ENCODE results near the gene RBM22. TPM values are rescaled to one million over a fixed set of nuclear protein-coding genes. Genes with fewer than 3 reads are reported as not detected.
"Not testable (repeated sequence)": the region's sequence is repeated elsewhere in the genome, so short reads cannot be mapped to it uniquely, and the experiment has no call there.

Gene RBM22
- 18.9 and 26.3 TPM in 2 replicates for total RNA-seq

DNA sequence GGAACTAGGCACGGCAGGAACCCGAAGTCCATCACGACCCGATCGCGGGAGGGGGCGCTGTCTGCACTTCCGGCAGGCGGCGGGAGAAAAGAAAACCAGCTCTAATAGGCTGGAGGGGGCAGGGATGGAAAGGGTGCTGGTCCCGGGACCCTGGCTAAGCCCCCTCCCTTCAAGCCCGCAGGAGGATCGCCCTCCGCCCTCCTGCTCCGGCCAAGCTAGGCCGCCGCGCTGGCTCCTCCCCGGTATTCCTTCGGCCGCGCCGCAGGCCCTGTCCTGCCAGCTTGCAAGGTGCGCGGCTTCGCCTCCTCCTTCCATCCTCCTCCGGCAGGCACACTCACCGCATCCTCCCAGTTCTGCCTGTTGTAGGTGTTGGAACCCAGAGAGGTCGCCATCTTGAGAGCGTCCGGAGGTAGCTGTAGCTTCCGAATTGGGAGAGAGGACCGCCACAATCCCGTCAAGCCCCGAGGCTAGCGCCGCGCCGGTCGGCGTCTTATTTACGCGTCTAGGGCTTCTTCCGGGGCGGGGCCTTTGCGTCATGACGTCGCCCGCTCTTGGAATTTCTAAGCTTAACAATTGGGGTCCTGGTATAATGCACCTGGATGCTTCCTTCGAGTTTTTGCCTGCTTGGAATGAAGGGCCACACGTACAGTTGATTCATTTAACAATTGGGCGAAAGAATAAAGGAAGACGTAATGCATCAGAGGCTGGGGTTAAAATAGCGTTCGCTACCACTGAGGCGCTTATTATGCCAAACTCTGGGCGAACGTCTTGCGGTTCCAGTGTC is at the start of gene RBM22:
Gene RBM22 (minus strand): TSS at position 469 of the 784 bp plus-strand sequence. CDS start 77 bp downstream, at position 392.
- DNase-seq (ENCODE audit: low read depth, low spot score): peak; percentile 60

DNA sequence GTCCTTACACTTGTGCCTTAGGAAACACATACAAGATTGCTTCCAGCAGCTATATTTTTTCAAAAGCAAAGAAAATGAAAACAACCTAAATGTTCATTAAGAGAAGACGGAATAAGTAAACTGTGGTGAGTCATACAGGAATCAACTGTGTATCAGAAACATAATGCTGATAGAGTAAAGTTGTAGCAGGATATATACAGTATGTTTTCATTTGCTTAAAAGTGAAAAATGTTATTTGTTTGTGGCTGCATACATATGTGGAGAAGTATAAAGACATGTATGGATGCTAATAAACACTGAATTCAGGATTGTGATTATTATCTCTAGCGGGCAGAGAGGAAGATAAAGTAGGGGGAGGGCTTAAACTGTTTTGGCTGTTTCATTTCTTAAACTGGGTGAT is 49.6 kb upstream of the RBM22 start:
- DNase-seq (ENCODE audit: low read depth, low spot score): no peak

DNA sequence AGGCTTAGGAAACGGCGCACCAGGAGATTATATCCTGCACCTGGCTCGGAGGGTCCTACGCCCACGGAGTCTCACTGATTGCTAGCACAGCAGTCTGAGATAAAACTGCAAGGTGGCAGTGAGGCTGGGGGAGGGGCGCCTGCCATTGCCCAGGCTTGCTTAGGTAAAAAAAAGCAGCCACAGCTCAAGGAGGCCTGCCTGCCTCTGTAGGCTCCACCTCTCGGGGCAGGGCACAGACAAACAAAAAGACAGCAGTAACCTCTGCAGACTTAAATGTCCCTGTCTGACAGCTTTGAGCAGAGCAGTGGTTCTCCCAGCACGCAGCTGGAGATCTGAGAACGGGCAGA is 42.3 kb upstream of the RBM22 start:
- not testable (repeated sequence) for DNase-seq (ENCODE audit: low read depth, low spot score)

DNA sequence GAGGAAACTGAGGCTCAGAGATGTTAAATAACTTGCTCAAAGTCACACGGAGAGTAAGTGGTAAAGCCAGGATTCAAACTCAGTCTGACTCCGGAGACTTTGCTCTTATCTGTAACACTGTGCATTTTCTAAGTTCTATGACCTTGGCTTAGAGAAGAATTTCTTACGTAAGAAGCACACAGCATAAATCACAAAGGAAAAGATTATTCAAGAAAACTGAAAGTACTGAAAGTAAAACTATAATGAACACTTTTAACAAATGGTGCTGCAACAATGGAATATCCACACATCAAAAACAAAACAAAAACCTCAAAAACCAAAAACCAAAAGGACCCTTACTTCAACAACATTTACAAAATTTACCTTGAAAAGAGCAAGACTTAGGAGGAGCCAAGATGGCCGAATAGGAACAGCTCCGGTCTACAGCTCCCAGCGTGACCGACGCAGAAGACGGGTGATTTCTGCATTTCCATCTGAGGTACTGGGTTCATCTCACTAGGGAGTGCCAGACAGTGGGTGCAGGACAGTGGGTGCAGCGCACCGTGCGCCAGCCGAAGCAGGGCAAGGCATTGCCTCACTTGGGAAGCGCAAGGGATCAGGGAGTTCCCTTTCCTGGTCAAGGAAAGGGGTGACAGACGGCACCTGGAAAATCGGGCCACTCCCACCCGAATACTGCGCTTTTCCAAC is 41.7 kb upstream of the RBM22 start:
- not testable (repeated sequence) for DNase-seq (ENCODE audit: low read depth, low spot score)

DNA sequence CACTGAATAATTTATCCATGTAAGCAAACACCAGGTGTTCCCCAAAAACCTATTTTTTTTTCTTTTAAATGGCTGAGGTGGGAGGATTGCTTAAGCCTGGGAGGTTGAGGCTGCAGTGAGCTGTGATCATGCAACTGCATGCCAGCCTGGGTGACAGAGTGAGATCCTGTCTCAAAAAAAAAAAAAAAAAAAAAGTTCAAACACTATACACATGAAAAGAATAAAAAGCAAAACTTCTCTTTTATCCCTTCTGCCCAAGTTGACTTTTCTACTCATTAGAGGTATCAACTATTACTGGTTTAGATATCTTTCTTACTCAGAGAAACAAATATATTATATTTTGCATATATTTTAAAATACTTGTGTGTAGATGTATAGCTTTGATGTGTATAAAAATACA is 40.1 kb upstream of the RBM22 start:
- no peak for DNase-seq (ENCODE audit: low read depth, low spot score)

DNA sequence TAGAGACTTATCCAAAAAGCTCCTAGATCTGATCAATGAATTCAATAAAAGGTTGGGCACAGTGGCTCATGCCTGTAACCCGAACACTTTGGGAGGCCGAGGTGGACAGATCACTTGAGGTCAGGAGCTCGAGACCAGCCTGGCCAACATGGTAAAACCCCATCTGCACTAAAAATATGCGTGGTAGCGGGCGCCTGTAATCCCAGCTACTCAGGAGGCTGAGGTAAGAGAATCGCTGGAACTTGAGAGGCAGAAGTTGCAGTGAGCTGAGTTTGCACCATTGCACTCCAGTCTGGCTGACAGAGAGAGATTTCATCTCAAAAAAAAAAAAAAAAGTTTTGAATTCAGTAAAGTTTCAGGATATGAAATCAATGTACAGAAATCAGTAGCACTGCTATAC is 38.0 kb upstream of the RBM22 start:
- no peak for DNase-seq (ENCODE audit: low read depth, low spot score)

DNA sequence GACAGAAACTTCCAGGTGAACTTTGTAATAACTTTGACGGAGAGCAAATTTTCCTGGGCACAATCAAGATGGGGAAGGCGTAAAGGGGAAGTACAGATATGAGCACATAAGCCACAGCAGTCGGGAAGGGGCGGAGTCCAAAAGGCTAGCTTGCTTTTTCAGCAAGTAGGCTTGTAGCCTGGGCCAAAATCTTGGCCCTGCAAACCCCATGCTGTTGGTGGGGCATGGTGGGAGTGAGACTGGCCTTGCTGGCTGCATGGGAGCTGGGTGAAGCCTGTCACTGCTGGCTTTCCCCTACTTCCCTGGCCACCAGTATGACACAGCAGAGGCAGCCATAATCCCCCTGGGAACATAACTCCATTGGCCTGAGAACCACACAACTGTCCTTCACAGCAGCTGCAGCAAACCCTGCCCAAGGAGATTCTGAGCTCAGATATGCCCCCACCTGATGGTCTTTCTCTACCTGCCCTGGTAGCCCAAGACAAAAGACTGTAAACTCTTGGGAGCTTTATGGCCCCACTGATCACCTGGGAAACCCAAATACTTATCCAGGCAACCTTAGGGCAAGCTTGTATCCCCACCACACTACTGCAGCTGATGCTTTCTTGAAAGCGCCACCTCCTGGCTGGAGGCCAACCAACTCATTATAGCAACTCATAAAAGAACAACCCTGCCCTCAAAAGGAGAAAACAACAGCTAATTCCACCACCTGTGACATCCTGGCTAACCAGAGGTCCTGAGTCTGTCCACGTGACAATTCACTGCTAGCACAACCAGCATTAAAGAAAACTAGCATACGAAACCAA is 33.9 kb upstream of the RBM22 start:
- DNase-seq (ENCODE audit: low read depth, low spot score): no peak

DNA sequence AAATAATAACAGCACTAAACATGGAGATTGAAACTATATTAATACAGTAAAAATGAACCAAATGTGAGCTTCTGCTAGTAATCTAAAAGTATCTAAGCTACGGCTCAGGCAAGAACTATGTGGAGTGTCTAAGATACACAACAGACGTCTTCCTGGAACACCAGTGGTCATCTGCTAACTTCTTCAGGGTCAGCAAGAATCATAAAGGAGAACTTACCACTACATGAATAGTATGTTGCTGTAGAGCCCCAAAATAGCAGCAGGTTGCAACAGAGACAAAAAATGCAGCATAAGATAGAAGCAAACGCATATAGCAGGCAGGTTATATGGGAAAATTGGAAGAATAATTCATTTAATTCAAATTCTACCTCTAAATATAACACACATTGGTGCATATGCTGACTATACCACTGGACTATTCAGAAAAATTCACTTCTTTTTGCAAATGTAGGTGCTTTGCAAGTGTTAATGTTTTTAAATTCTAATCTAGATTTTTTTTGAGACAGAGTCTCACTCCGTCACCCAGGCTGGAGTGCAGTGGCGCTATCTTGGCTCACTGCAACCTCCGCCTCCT is 30.9 kb upstream of the RBM22 start:
- no peak for DNase-seq (ENCODE audit: low read depth, low spot score)

DNA sequence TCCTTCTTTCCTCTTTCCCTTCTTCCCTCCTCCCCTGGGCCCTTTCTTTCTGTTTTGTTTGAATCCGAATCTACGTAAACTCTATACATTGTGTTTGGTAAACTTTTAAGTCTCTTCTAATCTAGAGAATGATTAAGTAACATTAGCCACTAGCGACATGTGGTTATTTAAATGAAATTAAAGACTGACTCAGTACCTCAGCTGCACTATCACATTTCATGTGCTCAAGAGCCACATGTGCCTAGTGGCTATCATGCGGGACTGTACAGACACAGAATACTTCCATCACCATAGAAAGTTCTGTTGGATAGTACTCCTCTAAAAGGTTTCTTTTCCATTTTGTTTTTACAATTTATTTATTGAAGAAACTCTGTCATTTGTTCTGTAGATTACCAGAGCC is 29.0 kb upstream of the RBM22 start:
- no peak for DNase-seq (ENCODE audit: low read depth, low spot score)

DNA sequence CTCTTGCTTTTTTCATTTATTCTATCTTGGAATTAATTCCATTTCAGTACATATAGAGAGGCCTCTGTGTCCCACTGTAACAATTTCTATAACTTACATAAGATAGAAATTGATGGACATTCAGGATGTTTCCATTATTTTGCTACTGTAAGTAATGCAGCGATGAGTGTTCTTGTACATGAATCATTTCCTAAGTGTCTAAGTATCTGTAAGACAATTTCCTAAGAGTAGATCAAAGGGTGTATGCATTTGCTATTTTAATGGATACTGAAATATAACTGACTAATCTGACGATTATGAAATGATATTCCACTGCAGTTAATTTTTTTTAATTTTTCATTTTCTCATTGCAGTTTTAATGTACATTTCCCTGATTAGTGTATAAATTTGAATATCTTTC is 23.0 kb upstream of the RBM22 start:
- no peak for DNase-seq (ENCODE audit: low read depth, low spot score)

DNA sequence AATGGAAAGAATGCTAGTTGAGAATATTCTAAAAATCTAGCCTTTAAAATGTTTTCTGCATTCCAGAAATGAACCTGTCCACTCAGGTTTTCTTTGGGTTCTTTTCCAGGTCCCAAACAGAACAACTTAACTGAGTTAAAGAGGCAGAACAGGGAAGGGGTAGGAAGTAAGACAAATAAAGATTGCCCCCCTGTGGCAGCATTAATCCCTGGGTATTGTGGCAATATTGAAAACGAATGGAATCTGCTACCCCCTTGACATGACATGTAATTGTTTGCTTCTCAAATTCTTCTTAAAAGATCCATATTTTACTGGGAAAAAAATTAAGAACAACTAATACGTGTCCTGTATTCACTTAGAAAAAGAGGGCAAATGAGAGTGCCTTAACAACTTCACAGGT is 9.3 kb upstream of the RBM22 start:
- no peak for DNase-seq (ENCODE audit: low read depth, low spot score)

DNA sequence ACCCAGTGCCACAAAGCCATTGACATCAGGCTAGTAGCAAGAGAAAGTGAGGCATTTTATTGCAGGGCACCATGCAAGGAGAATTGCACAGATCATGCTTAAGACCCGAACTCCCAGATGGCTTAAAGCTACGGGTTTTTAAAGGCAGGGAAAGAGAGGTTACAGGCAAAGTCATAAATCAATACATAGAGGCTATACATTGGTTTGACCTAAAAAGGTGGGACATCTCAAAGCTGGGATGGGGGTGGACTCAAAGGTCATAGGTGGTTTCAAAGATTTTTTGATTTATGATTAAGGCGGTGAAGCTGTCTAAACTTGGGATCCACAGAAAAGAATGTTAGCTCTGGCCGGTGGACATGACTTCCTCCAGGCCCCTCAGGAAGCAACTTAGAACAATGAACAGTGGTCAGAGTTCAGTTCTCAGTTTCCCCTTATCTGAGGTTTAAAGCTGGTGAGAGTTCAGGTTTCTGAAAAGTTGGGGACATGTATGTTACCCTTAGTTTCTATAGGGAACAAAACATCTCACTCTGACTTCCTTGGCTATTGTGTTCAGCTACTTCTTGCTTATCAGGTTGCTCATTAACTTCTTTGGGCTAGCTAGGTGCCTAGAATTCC is 6.0 kb upstream of the RBM22 start:
- no peak for DNase-seq (ENCODE audit: low read depth, low spot score)

DNA sequence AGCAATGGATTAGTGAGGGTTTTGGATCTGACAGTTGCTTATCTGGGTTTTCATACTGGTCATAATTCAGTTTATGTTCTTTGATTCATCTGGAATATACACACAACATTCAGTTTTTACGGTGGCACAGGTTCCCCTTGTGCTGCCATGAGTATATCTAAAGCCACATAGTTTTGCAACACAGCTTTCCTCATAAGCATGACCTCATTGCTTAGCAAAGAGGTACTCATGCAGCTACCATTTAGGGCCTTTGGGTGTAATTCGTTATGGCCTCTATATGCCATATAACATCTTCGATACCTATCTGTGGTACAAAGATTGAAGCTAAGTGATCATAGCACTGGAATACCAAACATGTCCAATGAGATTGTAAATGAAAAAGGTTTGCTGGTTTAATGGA is 2.9 kb upstream of the RBM22 start:
- DNase-seq (ENCODE audit: low read depth, low spot score): no peak

DNA sequence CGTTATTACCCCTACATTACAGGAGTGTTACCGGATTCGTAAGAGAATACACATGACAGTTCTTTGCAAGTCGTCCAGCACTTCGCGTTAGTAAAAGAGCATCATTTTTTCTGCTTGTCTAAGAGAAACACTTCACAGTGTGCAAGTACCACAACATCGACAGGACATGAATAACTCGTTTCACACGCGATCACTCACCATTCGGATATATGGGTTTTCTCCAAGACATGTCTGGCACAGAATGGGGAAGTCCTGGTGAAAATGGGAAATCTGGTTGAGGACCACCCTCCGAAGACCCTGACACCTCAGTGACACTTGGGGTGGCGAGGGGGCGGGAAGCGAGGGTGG is 642 bp downstream of the RBM22 start:
- no peak for DNase-seq (ENCODE audit: low read depth, low spot score)

DNA sequence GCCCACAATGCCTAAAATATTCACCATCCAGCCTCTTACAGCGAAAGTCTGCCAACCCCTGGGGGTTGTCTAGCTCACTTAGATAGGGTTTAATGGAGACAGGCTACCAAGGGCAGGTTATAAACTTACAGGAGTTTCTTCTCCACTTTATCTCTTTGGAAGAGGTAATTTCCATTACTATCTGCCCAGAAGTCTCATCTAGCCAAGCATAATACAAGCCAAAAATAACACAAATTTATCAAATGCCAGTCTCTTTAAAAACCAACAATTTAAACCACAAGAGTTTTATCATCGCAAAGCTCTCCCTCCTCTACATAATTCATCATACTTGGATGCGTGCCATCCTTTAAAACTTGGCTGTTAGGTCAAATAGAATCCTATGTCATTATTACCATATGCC is 6.2 kb downstream of the RBM22 start:
- DNase-seq (ENCODE audit: low read depth, low spot score): no peak

DNA sequence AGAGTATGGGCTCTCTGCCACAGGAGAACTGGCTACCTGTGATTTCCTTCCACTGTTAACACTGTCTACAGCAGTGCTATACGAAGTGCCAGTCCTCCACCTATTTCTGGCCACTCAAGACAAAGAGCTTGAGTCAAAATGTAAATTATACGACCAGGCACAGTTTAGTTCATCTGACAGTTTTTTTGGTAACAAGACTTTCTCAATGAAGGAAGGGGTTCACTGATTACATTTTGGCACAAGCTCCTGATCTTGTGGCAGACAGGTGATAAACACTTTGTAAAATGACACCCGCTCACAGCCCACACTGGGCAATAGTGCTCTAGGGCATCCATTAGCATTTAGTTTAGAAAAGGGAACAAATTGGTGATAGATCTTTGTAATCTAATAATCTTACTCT is 8.6 kb downstream of the RBM22 start:
- no peak for DNase-seq (ENCODE audit: low read depth, low spot score)

DNA sequence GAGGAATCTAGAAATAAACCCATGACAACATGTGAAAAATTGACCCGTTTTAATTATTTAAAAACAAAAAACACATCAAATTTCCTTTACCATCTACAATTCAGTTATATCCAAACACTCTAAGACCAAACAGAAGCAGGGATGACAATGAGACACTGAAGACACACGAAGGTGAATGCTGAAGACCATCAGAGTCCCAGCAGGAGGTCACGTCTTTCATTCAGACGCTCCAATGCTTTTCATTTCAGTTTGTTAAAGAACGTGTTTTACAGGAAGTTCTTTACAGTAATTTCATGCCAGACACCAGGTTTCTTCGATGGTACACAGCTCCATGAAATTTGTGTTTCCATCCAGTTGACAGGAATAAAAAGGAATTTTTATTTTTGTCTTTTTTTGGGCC is 10.1 kb downstream of the RBM22 start:
- DNase-seq (ENCODE audit: low read depth, low spot score): no peak

DNA sequence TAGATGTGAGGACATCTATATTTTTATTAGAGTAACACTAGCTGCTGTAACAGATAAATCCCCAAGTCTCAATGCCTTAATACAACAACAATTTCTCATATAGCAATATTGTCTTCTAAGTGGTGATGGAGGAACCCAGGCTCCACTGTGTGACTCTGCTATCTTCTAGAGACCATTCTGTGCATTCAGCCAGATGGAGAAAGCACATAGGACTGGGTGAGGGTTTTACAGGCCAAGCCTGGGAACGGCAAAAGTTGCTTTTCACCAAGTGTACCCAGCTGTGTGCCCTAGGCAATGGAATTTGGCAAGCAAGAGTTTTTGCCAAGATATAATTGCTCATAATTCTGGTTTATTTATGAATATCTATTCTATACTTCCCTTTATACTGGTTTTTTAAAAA is 11.7 kb downstream of the RBM22 start:
- DNase-seq (ENCODE audit: low read depth, low spot score): no peak

DNA sequence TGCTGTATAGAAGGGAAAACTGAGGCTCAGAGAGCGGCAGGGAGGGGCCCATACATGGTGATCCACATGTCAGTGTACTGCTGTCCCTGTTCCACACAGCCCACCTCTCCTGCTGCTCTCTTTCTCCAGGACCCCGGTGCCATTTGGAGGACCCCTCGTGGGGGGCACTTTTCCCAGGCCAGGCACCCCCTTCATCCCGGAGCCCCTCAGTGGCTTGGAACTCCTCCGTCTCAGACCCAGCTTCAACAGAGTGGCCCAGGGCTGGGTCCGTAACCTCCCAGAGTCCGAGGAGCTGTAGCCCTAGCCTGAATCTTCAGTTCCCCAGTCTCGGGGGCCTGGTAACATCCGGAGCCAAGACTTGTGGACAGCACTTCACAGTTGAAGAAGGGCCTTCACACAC is 24.3 kb downstream of the RBM22 start:
- DNase-seq (ENCODE audit: low read depth, low spot score): no peak

DNA sequence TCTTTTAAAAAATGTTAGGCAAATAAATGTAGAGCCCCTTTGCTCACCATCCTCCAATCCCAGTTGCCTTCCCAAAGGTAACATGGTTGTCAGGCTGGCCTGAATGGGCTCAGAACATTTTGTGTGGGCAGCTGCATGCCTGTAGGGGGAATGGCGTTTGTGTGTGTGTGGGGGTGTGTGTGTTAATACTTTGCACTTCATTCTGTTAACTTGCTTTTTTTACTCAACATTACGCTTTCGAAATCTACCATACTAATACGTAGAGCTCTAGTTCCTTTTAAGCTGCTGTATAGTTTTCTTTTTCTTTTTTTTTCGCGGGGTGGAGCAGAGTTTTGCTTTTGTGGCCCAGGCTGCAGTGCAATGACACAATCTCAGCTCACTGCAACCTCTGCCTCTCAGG is 25.8 kb downstream of the RBM22 start:
- DNase-seq (ENCODE audit: low read depth, low spot score): no peak

DNA sequence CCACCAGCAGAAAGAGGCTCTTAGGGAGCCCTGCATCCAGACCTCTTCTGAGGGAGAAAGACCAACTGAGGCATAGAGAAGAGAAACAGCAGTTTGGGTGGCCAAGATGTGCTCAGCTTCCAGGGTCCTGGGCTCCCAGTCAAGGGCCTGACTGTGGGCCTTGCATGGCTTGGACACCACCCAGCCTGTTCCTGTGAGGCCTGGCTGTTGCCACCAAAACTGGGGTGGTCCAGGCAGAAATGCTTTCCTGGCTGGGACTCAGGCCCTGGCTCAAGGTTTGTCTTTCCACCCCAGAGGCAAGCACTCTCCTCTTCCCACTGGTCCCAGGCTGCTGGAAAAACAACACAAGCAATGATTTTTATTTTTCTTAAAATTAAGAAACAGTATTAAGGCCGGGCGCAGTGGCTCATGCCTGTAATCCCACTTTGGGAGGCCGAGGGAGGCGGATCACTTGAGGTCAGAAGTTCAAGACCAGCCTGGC is 26.5 kb downstream of the RBM22 start:
- DNase-seq (ENCODE audit: low read depth, low spot score): no peak

DNA sequence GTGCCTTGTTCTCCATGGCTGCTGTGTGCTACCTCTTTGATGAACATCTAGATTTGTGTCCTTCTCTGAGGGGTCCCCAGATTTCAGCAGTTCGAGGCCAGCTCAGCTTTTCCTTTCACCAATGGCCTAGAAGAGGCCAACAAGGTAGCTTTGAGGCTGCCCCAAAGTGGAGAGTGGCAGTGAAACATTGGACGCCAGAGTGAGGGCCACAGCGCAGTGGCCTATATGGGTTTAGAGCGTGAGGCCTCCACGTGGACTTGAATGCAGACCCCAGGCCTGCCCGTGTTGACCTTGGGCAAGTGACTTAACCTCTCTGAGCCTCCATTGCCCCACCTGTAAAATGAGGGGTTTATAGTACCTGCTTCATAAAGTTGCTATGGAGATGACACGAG is 28.0 kb downstream of the RBM22 start:
- no peak for DNase-seq (ENCODE audit: low read depth, low spot score)

Data from pulmonary artery endothelial cell (primary cell).